Measurements from ENCODE around the gene PRKN.
"Not testable (repeated sequence)": the region's sequence is repeated elsewhere in the genome, so short reads cannot be mapped to it uniquely, and the experiment has no call there.

The PRKN gene

DNA sequence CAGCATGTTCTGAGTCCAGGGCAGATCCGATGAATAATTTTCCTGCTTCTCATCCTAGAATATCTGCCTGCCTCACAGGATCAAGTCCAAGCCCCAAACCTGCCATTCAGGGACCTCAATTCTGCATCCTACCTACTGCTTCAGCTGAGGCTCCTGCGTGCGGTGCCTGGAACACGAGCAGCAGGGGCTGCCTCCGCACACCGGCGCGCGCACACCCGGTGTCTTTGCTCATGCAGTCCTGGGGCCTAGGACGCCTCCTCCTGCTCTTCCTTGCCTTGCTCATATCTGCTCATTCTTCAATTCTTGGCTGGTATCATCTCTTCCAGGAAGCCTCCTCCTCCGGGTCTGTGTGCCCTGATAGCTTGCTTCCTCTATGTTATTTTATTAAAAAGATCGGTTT, 1372.6 kb downstream of the PRKN start:
- DNase-seq, result no peak

- no peak for DNase-seq
These were observed 1373.2 kb downstream of the PRKN start for GRCh38 chr6:161354276-161354840.

- DNase-seq, result no peak
These were observed 1374.4 kb downstream of the PRKN start for GRCh38 chr6:161353208-161353613.

- no peak for DNase-seq
These were observed 1375.7 kb downstream of the PRKN start for GRCh38 chr6:161351858-161352257.

DNA sequence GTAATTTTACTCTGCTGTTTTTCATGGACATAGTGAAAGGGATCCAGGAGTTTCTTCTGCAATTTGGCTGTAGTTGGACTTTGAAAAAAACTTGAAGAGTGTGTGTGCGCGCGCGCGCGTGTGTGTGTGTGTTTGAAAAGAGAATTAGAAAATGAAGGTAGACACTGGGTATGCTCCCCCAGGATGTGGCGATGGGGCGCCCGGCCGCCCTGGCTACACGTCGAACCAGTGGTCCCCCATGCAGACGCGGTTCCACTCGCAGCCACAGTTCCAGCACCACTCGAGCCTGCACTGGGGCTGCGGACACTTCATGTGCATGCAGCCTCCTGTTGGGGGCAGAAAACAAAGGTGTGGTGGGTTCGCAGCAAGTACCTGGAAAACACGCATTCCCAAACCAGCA, 1377.7 kb downstream of the PRKN start:
- DNase-seq, result no peak

DNA sequence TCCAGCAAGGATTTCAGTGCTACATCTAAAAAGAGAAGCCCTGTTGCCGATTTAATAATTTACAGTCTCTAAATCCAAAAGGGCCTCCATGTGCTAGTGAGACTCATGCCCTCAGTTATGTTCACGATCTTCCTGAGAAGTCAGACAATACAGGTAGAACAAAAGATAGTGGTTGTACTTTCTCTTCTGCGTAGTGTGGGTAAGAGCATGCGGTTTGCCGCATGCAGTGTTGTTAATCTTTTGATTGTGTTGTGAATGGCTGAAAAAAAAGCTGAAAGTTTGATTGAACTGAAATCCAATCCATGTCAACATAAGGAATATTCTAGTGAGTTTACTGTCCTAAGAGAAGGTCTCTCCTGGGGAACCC, 1379.0 kb downstream of the PRKN start:
- no peak for DNase-seq

GRCh38 chr6:161347988-161348627, 1379.5 kb downstream of the PRKN start:
- DNase-seq, result no peak

DNA sequence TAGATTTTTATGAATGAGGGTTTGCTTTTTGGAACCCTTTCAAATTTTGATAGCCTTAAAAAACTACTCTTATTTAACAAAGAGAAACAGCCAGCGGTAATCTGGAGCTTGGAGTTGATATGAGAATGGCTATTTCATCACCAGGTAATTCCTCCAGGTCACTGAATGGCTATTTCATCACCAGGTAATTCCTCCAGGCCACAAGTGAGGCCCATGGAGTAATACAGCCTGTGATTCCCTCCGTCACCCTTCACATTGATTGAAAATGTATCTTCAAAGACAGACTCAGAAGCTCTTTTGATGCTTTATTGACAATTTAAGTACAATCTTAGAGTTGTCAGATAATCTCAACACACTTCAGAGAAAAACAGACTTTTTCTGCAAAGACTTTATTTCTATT, 1380.4 kb downstream of the PRKN start:
- no peak for DNase-seq

DNA sequence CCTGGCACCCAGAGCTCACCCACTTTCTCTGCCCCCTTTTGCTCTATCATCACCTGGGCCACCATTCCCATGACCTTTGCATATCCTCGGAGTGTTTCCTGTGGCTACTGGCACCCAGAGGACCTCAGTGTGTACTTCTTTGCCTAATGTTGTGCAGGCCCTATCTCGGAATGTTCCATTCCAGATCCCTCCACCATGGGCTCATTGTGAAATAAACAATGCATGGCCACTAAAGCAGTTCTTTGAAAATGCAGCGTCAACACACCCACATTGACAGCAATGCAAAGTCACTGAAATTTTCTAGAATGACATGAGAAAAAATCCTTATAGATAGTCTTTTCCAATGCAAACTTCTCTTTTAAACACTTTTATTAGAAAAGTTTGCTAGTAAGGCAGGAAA, 1380.8 kb downstream of the PRKN start:
- no peak for DNase-seq

DNA sequence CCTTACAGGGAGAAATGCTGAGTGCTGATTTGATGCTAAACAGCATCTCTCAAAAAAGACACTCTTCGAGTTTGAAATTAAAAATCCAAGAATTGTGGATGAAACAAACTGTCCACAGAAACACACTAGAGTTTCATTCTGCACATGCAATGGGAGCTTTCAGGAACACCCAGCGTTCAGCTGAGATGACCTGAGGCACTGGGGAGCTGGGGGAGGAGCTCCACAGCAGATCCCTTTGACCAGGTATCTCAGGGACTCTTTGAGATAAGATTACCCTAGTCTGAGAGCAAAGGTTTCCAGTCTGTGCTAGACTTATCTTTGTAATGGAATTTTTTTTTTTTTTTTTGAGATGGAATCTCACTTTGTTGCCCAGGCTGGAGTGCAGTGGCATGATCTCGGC, 1382.9 kb downstream of the PRKN start:
- DNase-seq, result no peak

DNA sequence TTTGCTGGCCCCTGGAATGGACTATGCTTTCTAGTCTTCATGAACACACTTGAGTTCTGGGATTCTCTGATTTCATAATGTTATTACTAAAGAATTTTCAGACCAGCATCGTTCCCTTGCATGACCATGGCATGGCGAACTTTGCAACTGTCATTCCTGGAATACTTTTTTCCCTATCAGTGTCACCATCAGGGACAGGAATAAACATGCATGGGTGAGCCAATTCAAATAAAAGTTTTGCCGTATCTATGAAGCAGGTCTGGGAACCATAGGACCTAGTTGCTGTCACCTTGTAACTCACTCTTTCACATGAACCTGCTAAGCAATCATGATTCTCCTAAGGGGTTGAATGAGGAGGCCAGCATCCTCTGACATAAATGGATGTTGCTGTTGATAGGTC, 1385.5 kb downstream of the PRKN start:
- no peak for DNase-seq

- no peak for DNase-seq
These were observed 1385.9 kb downstream of the PRKN start for GRCh38 chr6:161341638-161342037.

- no peak for DNase-seq
These were observed 1389.6 kb downstream of the PRKN start for GRCh38 chr6:161338015-161338414.

DNA sequence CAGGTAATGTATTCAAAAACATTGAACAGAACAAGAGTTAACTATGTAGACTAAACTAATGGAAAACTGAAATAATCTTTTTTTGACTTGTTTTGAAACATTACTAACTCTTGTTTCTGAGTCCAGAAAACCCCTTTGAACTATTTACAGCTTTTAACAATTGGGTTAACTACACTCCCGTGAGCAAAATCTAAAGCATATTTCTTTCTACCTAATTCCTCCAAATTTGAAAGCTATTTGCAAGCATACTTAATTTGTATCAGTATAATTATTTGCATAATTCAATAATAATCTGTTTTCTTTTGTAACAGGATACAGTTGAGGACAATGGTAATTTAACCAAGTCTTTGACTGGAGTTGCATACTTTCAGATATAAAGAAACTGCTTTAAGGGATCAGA, 1391.1 kb downstream of the PRKN start:
- no peak for DNase-seq

DNA sequence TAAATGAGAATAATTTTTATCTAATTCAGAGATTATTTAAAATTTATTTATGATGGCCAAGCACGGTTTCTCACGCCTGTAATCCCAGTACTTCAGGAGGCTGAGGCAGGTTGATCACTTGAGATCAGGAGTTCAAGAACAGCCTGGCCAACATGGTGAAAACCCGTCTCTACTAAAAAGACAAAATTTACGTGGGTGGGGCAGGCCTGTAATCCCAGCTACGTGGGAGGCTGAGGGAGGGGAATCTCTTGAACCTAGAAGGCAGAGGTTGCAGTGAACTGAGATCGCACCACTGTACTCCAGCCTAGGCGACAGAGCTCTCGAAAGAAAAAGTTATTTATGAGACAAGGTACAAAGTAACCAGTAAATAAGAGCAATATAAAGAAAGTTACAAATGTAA, 1394.2 kb downstream of the PRKN start:
- DNase-seq, result no peak

DNA sequence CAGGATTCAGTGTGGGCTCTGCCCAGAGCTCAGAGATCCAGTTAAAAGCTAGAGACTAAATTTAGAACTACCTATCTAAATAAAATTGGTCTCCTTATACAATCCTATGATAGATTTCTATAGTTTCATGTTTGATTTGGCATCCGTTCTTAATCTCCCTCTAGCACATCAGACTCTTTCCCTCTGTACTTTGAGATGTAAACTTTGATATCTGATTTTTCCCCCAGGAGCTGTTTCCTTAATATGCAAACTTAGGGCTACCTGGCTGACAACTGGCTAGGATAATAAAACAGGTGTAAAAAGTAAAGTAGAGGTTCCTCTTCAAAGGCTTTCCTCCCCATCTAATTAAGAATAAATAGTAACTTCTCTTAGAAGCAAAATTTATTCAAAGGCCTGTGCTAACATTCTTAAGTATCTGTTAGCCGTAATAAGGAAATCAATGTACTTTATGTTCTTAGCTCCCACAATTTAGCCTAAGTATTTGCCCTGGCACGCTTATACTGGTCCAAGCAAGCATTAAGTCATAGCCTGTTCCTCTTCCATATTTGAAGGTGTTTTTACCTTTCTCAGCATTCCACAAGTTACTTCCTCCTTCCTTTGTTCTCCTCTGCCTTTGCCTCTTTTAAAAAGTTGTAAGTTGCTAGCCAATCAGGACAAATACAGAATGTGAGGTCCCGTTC, 1396.0 kb downstream of the PRKN start:
- DNase-seq, result not testable (repeated sequence)

DNA sequence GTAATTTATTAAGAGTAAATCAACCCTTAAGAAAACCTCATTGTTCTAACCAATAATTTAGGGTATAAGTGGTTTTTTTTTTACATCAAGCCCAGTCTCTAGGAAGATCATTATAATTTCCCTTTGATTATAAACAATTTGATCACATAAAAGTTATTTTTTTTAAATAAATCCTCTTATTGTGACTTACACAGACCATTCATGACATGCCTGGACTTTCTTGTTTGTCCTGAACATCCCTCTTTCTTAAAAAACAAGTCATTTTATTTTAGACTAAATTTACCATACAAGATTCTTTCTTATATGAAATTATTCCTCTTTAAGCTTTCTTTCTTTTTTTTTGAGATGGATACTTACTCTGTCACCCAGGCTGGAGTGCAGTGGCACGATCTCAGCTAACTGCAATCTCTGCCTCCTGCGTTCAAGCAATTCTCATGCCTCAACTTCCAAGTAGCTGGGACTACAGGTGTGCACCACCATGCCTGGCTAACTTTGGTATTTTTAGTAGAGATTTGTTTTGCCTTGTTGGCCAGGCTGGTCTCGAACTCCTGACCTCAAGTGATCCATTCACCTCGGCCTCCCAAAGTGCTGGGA, 1400.1 kb downstream of the PRKN start:
- DNase-seq, result no peak

- DNase-seq, result no peak
These were observed 1408.3 kb downstream of the PRKN start for GRCh38 chr6:161319231-161319630.

DNA sequence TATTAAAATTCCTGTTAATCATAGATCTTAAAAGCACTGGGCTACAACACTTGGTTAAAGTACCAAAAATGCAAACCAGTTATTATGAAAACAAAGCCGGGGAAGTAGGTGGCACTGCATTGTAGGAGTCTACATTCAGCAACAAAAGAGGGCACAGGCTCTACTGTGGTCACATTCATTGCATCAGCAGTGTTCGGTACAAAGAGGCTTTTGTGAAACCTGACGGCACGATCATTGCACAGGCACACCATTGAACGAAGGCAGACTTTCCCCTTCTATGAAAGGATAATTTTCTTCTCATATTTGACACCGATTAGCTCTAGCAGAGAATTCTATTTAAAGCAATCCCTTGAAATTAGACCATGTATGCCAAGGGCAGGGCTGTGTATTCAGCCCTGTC, 1409.1 kb downstream of the PRKN start:
- no peak for DNase-seq

DNA sequence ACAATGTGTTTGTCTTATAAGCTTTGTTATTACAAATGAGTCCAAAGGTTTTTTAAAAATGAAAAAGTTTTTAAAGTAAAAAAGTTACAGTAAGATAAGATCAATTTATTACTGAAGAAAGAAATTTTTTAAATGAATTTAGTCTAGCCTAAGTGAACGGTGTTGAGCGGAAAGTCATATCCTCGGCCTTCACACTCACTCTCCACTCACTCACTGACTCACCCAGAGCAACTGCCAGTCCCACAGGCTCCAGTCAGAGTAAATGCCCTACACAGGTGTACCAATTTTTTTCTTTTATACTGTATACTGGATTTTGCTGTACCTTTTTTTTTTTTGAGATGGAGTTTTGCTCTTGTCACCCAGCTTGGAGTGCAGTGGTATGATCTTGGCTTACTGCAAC, 1411.0 kb downstream of the PRKN start:
- no peak for DNase-seq

GRCh38 chr6:161315246-161315917, 1412.2 kb downstream of the PRKN start:
- not testable (repeated sequence) for DNase-seq

DNA sequence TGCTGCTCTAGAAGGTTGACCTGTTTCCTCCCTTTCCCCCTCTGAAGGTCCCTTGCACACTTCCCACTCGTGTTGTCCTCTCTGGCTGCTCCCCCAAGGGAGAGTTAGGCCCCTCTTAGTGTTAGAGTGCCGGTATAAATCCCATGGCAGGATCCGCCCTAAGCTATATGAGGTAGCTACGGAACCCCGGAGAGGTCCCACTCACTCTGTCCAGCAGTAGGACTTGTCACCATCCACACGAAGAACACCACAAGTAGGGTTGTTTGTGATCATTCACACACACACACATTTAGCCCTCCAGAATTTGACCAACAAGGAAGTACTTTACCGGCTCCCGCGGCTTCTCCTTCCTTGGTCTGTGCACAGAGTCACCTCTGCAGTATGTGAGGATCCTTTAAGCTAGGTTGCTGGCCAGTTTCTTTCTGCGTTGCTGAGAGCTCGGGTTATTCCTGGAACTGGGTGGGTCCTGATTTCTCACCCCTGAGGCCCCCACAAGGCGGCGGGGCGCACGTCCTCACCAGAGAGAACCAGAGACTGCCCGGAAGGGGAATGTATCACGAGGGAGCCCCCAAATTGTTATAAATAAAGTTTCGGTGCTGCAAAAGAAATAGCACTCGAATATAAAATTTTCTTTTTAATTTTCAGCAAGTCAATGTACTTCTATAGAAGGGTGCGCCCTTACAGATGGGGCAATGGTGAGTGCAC, 1412.9 kb downstream of the PRKN start:
- not testable (repeated sequence) for DNase-seq

- DNase-seq, result no peak
These were observed 1413.5 kb downstream of the PRKN start for GRCh38 chr6:161313940-161314509.
